ENCODE data around the gene THRB. TPM values are rescaled to one million over a fixed set of nuclear protein-coding genes. Genes with fewer than 3 reads are reported as not detected.
A peak's percentile ranks its signal among the peaks of the same experiment; 100 is the strongest.

Gene THRB
- total RNA-seq, 1 donor from 2014 or later, result 32.8 TPM

- no peak for DNase-seq
- intact Hi-C loops (cut with micrococcal nuclease), result no loop called here
- H3K27ac ChIP-seq (replicated peaks), result no peak overlapping the region
Observed at GRCh38 chr3:24359645-24360462, 134.8 kb downstream of the THRB start.

DNA sequence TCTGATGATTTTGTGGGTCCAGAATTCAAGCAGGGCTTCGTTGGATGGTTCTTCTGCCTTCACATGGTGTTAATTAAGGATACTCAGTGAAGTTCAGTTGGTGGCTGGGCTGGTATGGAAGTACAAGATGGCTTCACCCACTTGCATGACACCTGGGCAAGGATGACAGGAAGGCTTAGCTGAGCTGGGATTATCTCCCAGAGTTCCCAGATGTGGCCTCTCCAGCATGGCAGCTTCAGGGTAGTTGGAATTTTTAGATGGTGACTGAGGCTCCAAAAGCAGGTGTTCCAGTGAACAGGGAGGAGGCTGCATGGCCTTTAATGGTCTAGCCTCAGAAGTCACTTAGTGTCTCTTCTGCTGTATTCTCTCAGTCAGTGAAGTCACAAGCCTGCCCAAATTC is 135.5 kb downstream of the THRB start:
- no peak for DNase-seq
- H3K4me1 ChIP-seq, result peaks cover 25% of the 10 kb centered on the region
- no peak for TF ChIP-seq CTCF (IDR thresholded peaks at IDR 0.05; ENCODE audit: borderline replicate concordance)
- H3K36me3 ChIP-seq, result no peaks in the 10 kb centered on the region
- H3K27ac ChIP-seq (replicated peaks), result no peak overlapping the region
- peaks cover 8% of the 10 kb centered on the region for H3K9me3 ChIP-seq (replicated peaks)
- intact Hi-C loops (cut with micrococcal nuclease), result no loop called here
- no peak overlapping the region for H3K4me3 ChIP-seq
- H3K27me3 ChIP-seq (ENCODE audit: low read depth), result no peaks in the 10 kb centered on the region

More at GRCh38 chr3:24359645-24360462, 134.8 kb downstream of the THRB start:
- Histone ChIP-seq H3K27me3 (ENCODE audit: low read depth) (no peaks in the 10 kb centered on the region), H3K4me3 (no peak overlapping the region), H3K9me3 (replicated peaks) (peaks cover 6% of the 10 kb centered on the region), H3K36me3 (no peaks in the 10 kb centered on the region), H3K4me1 (peaks cover 28% of the 10 kb centered on the region)
- TF ChIP-seq CTCF (IDR thresholded peaks at IDR 0.05; ENCODE audit: borderline replicate concordance), result peak; percentile 45

- Histone ChIP-seq H3K9me3 (replicated peaks) (peaks cover 8% of the 10 kb centered on the region), H3K4me1 (peaks cover 25% of the 10 kb centered on the region), H3K27ac (replicated peaks) (no peak overlapping the region), H3K27me3 (ENCODE audit: low read depth) (no peaks in the 10 kb centered on the region), H3K36me3 (no peaks in the 10 kb centered on the region), H3K4me3 (no peak overlapping the region)
- no peak for DNase-seq
- intact Hi-C loops (cut with micrococcal nuclease), result no loop called here
- TF ChIP-seq CTCF (IDR thresholded peaks at IDR 0.05; ENCODE audit: borderline replicate concordance), result no peak
Observed at GRCh38 chr3:24357635-24358034, 137.0 kb downstream of the THRB start.

DNA sequence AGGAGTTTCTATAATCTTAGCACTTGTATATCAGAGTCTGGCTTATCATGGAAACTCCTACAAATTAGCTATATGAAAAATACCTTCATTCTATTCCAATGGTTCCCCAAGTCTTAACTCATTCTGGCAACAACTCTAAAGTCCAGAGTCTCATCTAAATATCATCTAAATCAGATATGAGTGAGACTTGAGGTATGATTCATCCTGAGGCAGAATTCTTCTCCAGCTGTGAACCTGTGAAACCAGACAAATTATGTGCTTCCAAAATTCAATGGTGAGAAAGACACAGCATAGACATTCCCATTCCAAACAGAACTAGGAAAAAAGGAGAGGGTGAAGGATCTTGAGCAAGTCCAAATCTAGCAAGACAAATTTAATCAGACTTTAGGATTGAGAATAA is 138.8 kb downstream of the THRB start:
- no peak overlapping the region for H3K4me3 ChIP-seq
- H3K27ac ChIP-seq (replicated peaks), result no peak overlapping the region
- no peak for DNase-seq
- H3K4me1 ChIP-seq, result peaks cover 34% of the 10 kb centered on the region
- intact Hi-C loops (cut with micrococcal nuclease), result no loop called here
- H3K9me3 ChIP-seq (replicated peaks), result peaks cover 8% of the 10 kb centered on the region
- H3K36me3 ChIP-seq, result no peaks in the 10 kb centered on the region
- H3K27me3 ChIP-seq (ENCODE audit: low read depth), result no peaks in the 10 kb centered on the region
- TF ChIP-seq CTCF (IDR thresholded peaks at IDR 0.05; ENCODE audit: borderline replicate concordance), result no peak

- intact Hi-C loops (cut with micrococcal nuclease), result no loop called here
- Histone ChIP-seq H3K27me3 (ENCODE audit: low read depth) (no peaks in the 10 kb centered on the region), H3K36me3 (no peaks in the 10 kb centered on the region), H3K9me3 (replicated peaks) (peaks cover 8% of the 10 kb centered on the region), H3K4me1 (peaks cover 34% of the 10 kb centered on the region), H3K4me3 (no peak overlapping the region), H3K27ac (replicated peaks) (no peak overlapping the region)
- TF ChIP-seq CTCF (IDR thresholded peaks at IDR 0.05; ENCODE audit: borderline replicate concordance), result no peak
- DNase-seq, result no peak
Observed at GRCh38 chr3:24354230-24354629, 140.4 kb downstream of the THRB start.
